Measurements from ENCODE around the gene TRNT1.

GRCh38 chr3:3178498-3179328 is 52.0 kb downstream of the TRNT1 start:
- TF ChIP-seq POLR2A (IDR thresholded peaks at IDR 0.05) (no peak), CTCF (IDR thresholded peaks at IDR 0.05) (no peak)
